SK-N-SH (cell line): ENCODE measurements around the gene PICK1. TPM values are rescaled to one million over a fixed set of nuclear protein-coding genes. Genes with fewer than 3 reads are reported as not detected.

Experiments
- CTCF ChIA-PET: fragments of 300-600, 350-600 bp; formaldehyde crosslinking; extraction: SDS; loops from one replicate; lab custom pipeline; 2021; lab: Yijun Ruan, JAX
- POLR2A ChIA-PET: fragments of 350-600 bp; sonication (Branson Sonifier 250); formaldehyde crosslinking; extraction: SDS; loops from one replicate; lab custom pipeline; 2020; ENCODE audit warnings: antibody characterized with exemption, inconsistent platforms; lab: Yijun Ruan, JAX
- DNase-seq: peaks from one replicate; pipeline ENCODE4 v3.0.0; 2012
- H2AFZ ChIP-seq: fragments of 200-600 bp; sonication (generic); 2 replicates; pipeline ENCODE4 v1.8.1; 2016; ENCODE audit warnings: antibody characterized with exemption, mild to moderate bottlenecking, low read depth
- H3F3A ChIP-seq: fragments of 200-600 bp; sonication (generic); replicated peaks from 2 replicates; pipeline ENCODE3; 2016; ENCODE audit warnings: antibody characterized with exemption, mild to moderate bottlenecking; ENCODE audit not compliant: insufficient read depth
- H3K27ac ChIP-seq, 2 experiments: fragments of 200-500 bp in 1 of 2; fragments of 200-600 bp in 1 of 2; sonication (Bioruptor generic) in 1 of 2; sonication (generic), shearing (Covaris generic) in 1 of 2; 2 replicates each; pipeline versions ENCODE4 v1.5.1 to v1.6.1; 2014 to 2016; ENCODE audit warnings: low read depth in 2 of 2, inconsistent platforms in 1 of 2, low read length in 1 of 2, mild to moderate bottlenecking in 1 of 2, mixed read lengths in 1 of 2
- H3K27me3 ChIP-seq: fragments of 200-600 bp; sonication (generic), shearing (Covaris generic); 2 replicates; pipeline ENCODE4 v1.6.1; 2016; ENCODE audit warnings: mixed run types; ENCODE audit not compliant: insufficient read depth
- H3K36me3 ChIP-seq, 2 experiments: fragments of 200-500 bp in 1 of 2; fragments of 200-600 bp in 1 of 2; sonication (Bioruptor generic) in 1 of 2; sonication (generic) in 1 of 2; replicated peaks in 1 of 2; 2 replicates each; pipeline versions ENCODE3 to v1.5.1; 2014 to 2016; ENCODE audit warnings: low read length in 1 of 2, mild to moderate bottlenecking in 1 of 2; ENCODE audit not compliant: insufficient read depth in 2 of 2, control insufficient read depth in 1 of 2
- H3K4me1 ChIP-seq, 2 experiments: fragments of 200-500 bp in 1 of 2; fragments of 200-600 bp in 1 of 2; sonication (Bioruptor generic) in 1 of 2; sonication (generic), shearing (Covaris generic) in 1 of 2; 2 replicates each; pipeline versions ENCODE4 v1.5.1 to v1.6.1; 2014 to 2016; ENCODE audit warnings: low read depth in 1 of 2, low read length in 1 of 2, mixed run types in 1 of 2; ENCODE audit not compliant: insufficient read depth in 2 of 2, control insufficient read depth in 1 of 2
- H3K4me2 ChIP-seq: fragments of 200-600 bp; sonication (generic), shearing (Covaris generic); 2 replicates; pipeline ENCODE4 v1.6.1; 2017; ENCODE audit warnings: mixed run types
- H3K4me3 ChIP-seq, 2 experiments: fragments of 200-500 bp in 1 of 2; fragments of 200-600 bp in 1 of 2; sonication (Bioruptor generic) in 1 of 2; sonication (generic), shearing (Covaris generic) in 1 of 2; 2 replicates each; pipeline versions ENCODE4 v1.5.1 to v1.8.1; 2014 to 2016; ENCODE audit warnings: low read depth in 2 of 2, inconsistent platforms in 1 of 2, low read length in 1 of 2, mild to moderate bottlenecking in 1 of 2, mixed read lengths in 1 of 2, moderate library complexity in 1 of 2
- H3K79me2 ChIP-seq: fragments of 200-600 bp; sonication (generic); 2 replicates; pipeline ENCODE4 v1.8.1; 2017; ENCODE audit warnings: mild to moderate bottlenecking; ENCODE audit not compliant: insufficient read depth
- H3K9ac ChIP-seq: fragments of 200-600 bp; sonication (generic); 2 replicates; pipeline ENCODE4 v1.6.1; 2017; ENCODE audit warnings: mixed run types
- H3K9me2 ChIP-seq: fragments of 200-600 bp; sonication (generic); 2 replicates; pipeline ENCODE4 v1.6.1; 2017; ENCODE audit warnings: mixed run types
- H3K9me3 ChIP-seq: fragments of 200-600 bp; sonication (generic); 2 replicates; pipeline ENCODE4 v1.6.1; 2017; ENCODE audit warnings: mixed run types, mild to moderate bottlenecking, moderate library complexity
- H4K20me1 ChIP-seq: fragments of 200-600 bp; sonication (generic); 2 replicates; pipeline ENCODE4 v1.6.1; 2017; ENCODE audit warnings: mild to moderate bottlenecking, mixed run types; ENCODE audit not compliant: insufficient read depth
- CHD2 ChIP-seq: fragments of 150-350 bp; IDR thresholded peaks from 2 replicates; pipeline ENCODE4 v1.6.1; 2018; ENCODE audit warnings: low read length; ENCODE audit not compliant: partially characterized antibody
- CTCF ChIP-seq: fragments of 200-600 bp; sonication (generic); IDR thresholded peaks from 2 replicates; pipeline ENCODE4 v1.6.1; 2017; ENCODE audit warnings: antibody characterized with exemption, mild to moderate bottlenecking, moderate library complexity
- ELF1 ChIP-seq: IDR thresholded peaks from 2 replicates; pipeline ENCODE4 v1.4.0; 2012
- EZH2phosphoT487 ChIP-seq: fragments of 200-600 bp; sonication (generic); IDR thresholded peaks from 2 replicates; pipeline ENCODE4 v1.6.1; 2017; ENCODE audit warnings: low read depth, mixed run types, mild to moderate bottlenecking, antibody characterized with exemption, moderate library complexity, borderline replicate concordance
- FOXM1 ChIP-seq: IDR thresholded peaks from 2 replicates; pipeline ENCODE4 v1.4.0; 2012; ENCODE audit warnings: low read depth, mild to moderate bottlenecking
- GABPA ChIP-seq: IDR thresholded peaks from 2 replicates; pipeline ENCODE4 v1.4.0; 2012; ENCODE audit warnings: low read depth, mild to moderate bottlenecking
- GATA2 ChIP-seq: sonication (generic); formaldehyde crosslinking; IDR thresholded peaks from 2 replicates; pipeline ENCODE4 v1.5.0; 2020; ENCODE audit warnings: mild to moderate bottlenecking, missing genetic modification reagents
- IRF3 ChIP-seq: fragments of 150-350 bp; IDR thresholded peaks from 2 replicates; pipeline ENCODE4 v1.6.1; 2016; ENCODE audit warnings: mild to moderate bottlenecking, low read depth, low read length
- JUND ChIP-seq: IDR thresholded peaks from 2 replicates; pipeline ENCODE4 v1.4.0; 2012
- MAX ChIP-seq: IDR thresholded peaks from 2 replicates; pipeline ENCODE4 v1.4.0; 2012; ENCODE audit warnings: low read depth
- MXI1 ChIP-seq: IDR thresholded peaks from 2 replicates; pipeline ENCODE4 v1.6.1; 2012; ENCODE audit warnings: mild to moderate bottlenecking, low read depth, low read length, improper control_type of control experiment
- NFIC ChIP-seq: IDR thresholded peaks from 2 replicates; pipeline ENCODE4 v1.4.0; 2012; ENCODE audit warnings: borderline replicate concordance
- POLR2AphosphoS5 ChIP-seq: IDR thresholded peaks from 2 replicates; pipeline ENCODE4 v1.6.1; 2012; ENCODE audit warnings: low read depth, low read length
- RXRA ChIP-seq: IDR thresholded peaks from 2 replicates; pipeline ENCODE4 v1.4.0; 2012; ENCODE audit warnings: low read depth, mild to moderate bottlenecking, borderline replicate concordance
- SIN3A ChIP-seq: IDR thresholded peaks from 2 replicates; pipeline ENCODE4 v1.6.1; 2012; ENCODE audit warnings: low read depth, mild to moderate bottlenecking, low read length, moderate library complexity, borderline replicate concordance
- SMC3 ChIP-seq: IDR thresholded peaks from 2 replicates; pipeline ENCODE4 v1.6.1; 2012; ENCODE audit warnings: low read depth, low read length, improper control_type of control experiment
- TAF1 ChIP-seq: IDR thresholded peaks from 2 replicates; pipeline ENCODE4 v1.6.1; 2012; ENCODE audit warnings: low read depth, mild to moderate bottlenecking, low read length, moderate library complexity, borderline replicate concordance
- USF1 ChIP-seq: IDR thresholded peaks from 2 replicates; pipeline ENCODE4 v1.4.0; 2012; ENCODE audit warnings: low read depth, borderline replicate concordance
- USF2 ChIP-seq: fragments of 150-350 bp; IDR thresholded peaks from 2 replicates; pipeline ENCODE4 v1.6.1; 2017; ENCODE audit warnings: antibody characterized with exemption, low read length, low read depth, borderline replicate concordance
- WGBS: methylation state at CpG from one replicate; pipeline ENCODE4 v1.1.6; 2017; ENCODE audit warnings: low lambda C conversion rate; 5-methylcytosine and 5-hydroxymethylcytosine counted together
- polyA plus RNA-seq, 3 experiments: library from polyadenylated mRNA; depleted of rRNA; stranded (reverse); fragments of >200 nt; gene quantifications; 2 replicates each; pipeline ENCODE4 v1.2.3, GENCODE V29; 2012

The PICK1 gene
- polyA plus RNA-seq, 1 of the 3 experiments (the other 2 are of a cell fraction) = 36.8 TPM

GRCh38 chr22:38014083-38014482 is 43.1 kb upstream of the PICK1 start:
- POLR2A ChIA-PET = no interaction called here
- Histone ChIP-seq H3K27ac (no peak overlapping the region), H3K36me3 (no peaks in the 10 kb centered on the region), H2AFZ (no peak overlapping the region), H3K4me3 (no peak overlapping the region), H3K9ac (no peak overlapping the region), H3F3A (no peaks in the 10 kb centered on the region), H3K79me2 (no peaks in the 10 kb centered on the region), H3K4me1 (no peaks in the 10 kb centered on the region; a peak in 1 of 4 replicates), H3K4me2 (no peak overlapping the region), H3K27me3 (no peaks in the 10 kb centered on the region), H3K9me3 (no peaks in the 10 kb centered on the region), H3K9me2 (no peaks in the 10 kb centered on the region), H4K20me1 (no peaks in the 10 kb centered on the region)
- DNase-seq = no peak
- no peak for TF ChIP-seq POLR2AphosphoS5
- TF ChIP-seq FOXM1 = no peak
- TF ChIP-seq SMC3 = no peak
- TF ChIP-seq MAX = no peak
- no peak for TF ChIP-seq JUND
- TF ChIP-seq EZH2phosphoT487 = no peak
- no peak for TF ChIP-seq CHD2
- TF ChIP-seq MXI1 = no peak
- no peak for TF ChIP-seq GABPA
- no peak for TF ChIP-seq ELF1
- no peak for TF ChIP-seq SIN3A
- TF ChIP-seq NFIC = no peak
- no peak for TF ChIP-seq CTCF
- CTCF ChIA-PET = no interaction called here
- WGBS = 100% methylated on average over 1 of the region's 1 CpG

GRCh38 chr22:38016182-38017151 is 40.7 kb upstream of the PICK1 start:
- no peaks in the 10 kb centered on the region; a peak in 1 of 4 replicates for H3K4me1 ChIP-seq
- no peak overlapping the region for H2AFZ ChIP-seq
- no peaks in the 10 kb centered on the region for H3K36me3 ChIP-seq
- no peak overlapping the region for H3K9ac ChIP-seq
- no peaks in the 10 kb centered on the region for H4K20me1 ChIP-seq
- no peaks in the 10 kb centered on the region for H3F3A ChIP-seq
- H3K27ac ChIP-seq = no peak overlapping the region
- H3K9me3 ChIP-seq = no peaks in the 10 kb centered on the region
- DNase-seq = no peak
- H3K9me2 ChIP-seq = no peaks in the 10 kb centered on the region
- H3K4me3 ChIP-seq = no peak overlapping the region
- ChIA-PET CTCF (no interaction called here), POLR2A (no interaction called here)
- WGBS = 81% methylated on average over 20 of the region's 33 CpGs
- no peaks in the 10 kb centered on the region for H3K79me2 ChIP-seq
- no peak overlapping the region for H3K4me2 ChIP-seq
- H3K27me3 ChIP-seq = no peaks in the 10 kb centered on the region
- TF ChIP-seq EZH2phosphoT487 = no peak
- TF ChIP-seq USF2 = no peak
- no peak for TF ChIP-seq TAF1
- no peak for TF ChIP-seq SMC3
- TF ChIP-seq GATA2 (CRISPR knock-in tag) = no peak
- TF ChIP-seq GABPA = no peak
- TF ChIP-seq IRF3 = no peak
- no peak for TF ChIP-seq MAX
- no peak for TF ChIP-seq RXRA
- TF ChIP-seq USF1 = no peak
- no peak for TF ChIP-seq JUND
